ENCODE data around the gene DNMT3A. TPM values are rescaled to one million over a fixed set of nuclear protein-coding genes. Genes with fewer than 3 reads are reported as not detected.

Gene DNMT3A
- total and polyA plus RNA-seq, 2 of the 8 experiments (the other 6 are each of a cell fraction or from before 2014, with no cell fraction given) = 33.6 to 178 TPM

GRCh38 chr2:25238920-25239319, 102.8 kb downstream of the DNMT3A start:
- no peaks in the 10 kb centered on the region for H3K79me2 ChIP-seq (ENCODE audit: control insufficient read depth in 1 of 2, insufficient read depth in 2 of 2, low read length in 2 of 2)
- FAIRE-seq (no peak), DNase-seq (ENCODE audit: low read depth in 1 of 2, low spot score in 2 of 2) (no peak)
- H3K23ac ChIP-seq (ENCODE audit: insufficient read length) = no peak overlapping the region
- no peak overlapping the region for H3K56ac ChIP-seq (replicated peaks; ENCODE audit: insufficient read length, low read depth, low read length)
- H3K27me3 ChIP-seq (replicated peaks in 1 of 4; ENCODE audit: control insufficient read depth in 3 of 4, extremely low read depth in 1 of 4, insufficient read depth in 3 of 4, low read length in 3 of 4) = no peaks in the 10 kb centered on the region
- no peaks in the 10 kb centered on the region for H3K23me2 ChIP-seq (ENCODE audit: low read depth, low read length)
- no peak overlapping the region for H4K91ac ChIP-seq (replicated peaks; ENCODE audit: insufficient read length, low read length)
- H2AFZ ChIP-seq (ENCODE audit: low read length) = no peak overlapping the region
- CTCF ChIA-PET (ENCODE audit: partially characterized antibody) = interaction anchor here (0.5 to 7.0 kb wide), 5 partner anchors 10 to 1151 kb away, joined by 3 to 66 read pairs (median 3); no protein-coding TSS in a partner anchor
- no peak overlapping the region for H2BK120ac ChIP-seq (replicated peaks; ENCODE audit: low read depth, low read length)
- H2BK20ac ChIP-seq (ENCODE audit: low read length) = no peak overlapping the region
- TF ChIP-seq E2F6 (IDR thresholded peaks at IDR 0.05) = no peak
- no peak for TF ChIP-seq SP2 (IDR thresholded peaks at IDR 0.05; ENCODE audit: low read length)
- no peak for TF ChIP-seq SP4 (IDR thresholded peaks at IDR 0.05; ENCODE audit: low read length)
- TF ChIP-seq, protein P1, sequence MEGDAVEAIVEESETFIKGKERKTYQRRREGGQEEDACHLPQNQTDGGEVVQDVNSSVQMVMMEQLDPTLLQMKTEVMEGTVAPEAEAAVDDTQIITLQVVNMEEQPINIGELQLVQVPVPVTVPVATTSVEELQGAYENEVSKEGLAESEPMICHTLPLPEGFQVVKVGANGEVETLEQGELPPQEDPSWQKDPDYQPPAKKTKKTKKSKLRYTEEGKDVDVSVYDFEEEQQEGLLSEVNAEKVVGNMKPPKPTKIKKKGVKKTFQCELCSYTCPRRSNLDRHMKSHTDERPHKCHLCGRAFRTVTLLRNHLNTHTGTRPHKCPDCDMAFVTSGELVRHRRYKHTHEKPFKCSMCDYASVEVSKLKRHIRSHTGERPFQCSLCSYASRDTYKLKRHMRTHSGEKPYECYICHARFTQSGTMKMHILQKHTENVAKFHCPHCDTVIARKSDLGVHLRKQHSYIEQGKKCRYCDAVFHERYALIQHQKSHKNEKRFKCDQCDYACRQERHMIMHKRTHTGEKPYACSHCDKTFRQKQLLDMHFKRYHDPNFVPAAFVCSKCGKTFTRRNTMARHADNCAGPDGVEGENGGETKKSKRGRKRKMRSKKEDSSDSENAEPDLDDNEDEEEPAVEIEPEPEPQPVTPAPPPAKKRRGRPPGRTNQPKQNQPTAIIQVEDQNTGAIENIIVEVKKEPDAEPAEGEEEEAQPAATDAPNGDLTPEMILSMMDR (IDR thresholded peaks at IDR 0.05; ENCODE audit: control extremely low read depth in 1 of 3, insufficient read depth in 1 of 3, low read depth in 1 of 3, low read length in 3 of 3) = no peak
- H3K36me3 ChIP-seq (ENCODE audit: control insufficient read depth in 2 of 4, insufficient read depth in 4 of 4, low read length in 3 of 4) = peaks cover 64 to 90% (median 89%) of the 10 kb centered on the region in 4 experiments
- H3K4me2 ChIP-seq (ENCODE audit: insufficient read depth in 1 of 2, low read depth in 2 of 2, low read length in 2 of 2) = no peak overlapping the region
- no peak overlapping the region for H2BK12ac ChIP-seq (ENCODE audit: low read depth, low read length)
- H3K79me1 ChIP-seq (ENCODE audit: low read depth, low read length) = no peaks in the 10 kb centered on the region
- H3K4me3 ChIP-seq (ENCODE audit: extremely low read depth in 1 of 4, insufficient read depth in 2 of 4, low read depth in 3 of 4, low read length in 4 of 4) = no peak overlapping the region
- H4K20me1 ChIP-seq (replicated peaks in 1 of 2; ENCODE audit: control insufficient read depth in 1 of 2, insufficient read depth in 2 of 2, low read length in 2 of 2) = peaks cover 13 to 22% of the 10 kb centered on the region in 2 experiments
- H3K27ac ChIP-seq (ENCODE audit: low read depth, low read length) = no peak overlapping the region
- H3K4me1 ChIP-seq (replicated peaks in 1 of 4; ENCODE audit: control insufficient read depth in 3 of 4, insufficient read depth in 4 of 4, low read length in 3 of 4) = no peaks in the 10 kb centered on the region; a peak in 1 of 7 replicates
- no peak overlapping the region for H2BK15ac ChIP-seq (ENCODE audit: low read length)
- no peak overlapping the region for H2AK5ac ChIP-seq (ENCODE audit: low read depth, low read length)
- no peak overlapping the region for H4K5ac ChIP-seq (ENCODE audit: insufficient read length, low read depth, low read length)
- H3K14ac ChIP-seq (ENCODE audit: insufficient read length) = no peak overlapping the region
- 93% methylated on average over 9 of the region's 9 CpGs; no CpG with 5 or more reads in 1 of the 2 experiments for WGBS, 2 experiments (ENCODE audit: extremely low coverage in 1 of 2, insufficient coverage in 1 of 2, insufficient read length in 1 of 2, insufficient replicate concordance in 2 of 2, low coverage in 1 of 2, low lambda C conversion rate in 2 of 2, missing lambda C conversion rate in 1 of 2)
- H3K4ac ChIP-seq (replicated peaks; ENCODE audit: insufficient read length, low read depth, low read length) = no peak overlapping the region
- POLR2A ChIA-PET (ENCODE audit: partially characterized antibody) = interaction anchor here (1.1 to 9.5 kb wide), 5 partner anchors 10 to 374 kb away, joined by 3 to 154 read pairs (median 5); no protein-coding TSS in a partner anchor
- H3K9me3 ChIP-seq (ENCODE audit: insufficient read depth in 2 of 2, low read depth in 1 of 2, low read length in 1 of 2) = no peaks in the 10 kb centered on the region
- no peak overlapping the region for H4K8ac ChIP-seq (ENCODE audit: extremely low read depth, insufficient read depth, low read length)
- no peak overlapping the region for H3K18ac ChIP-seq (ENCODE audit: extremely low read depth, low read length)
- no peak overlapping the region for H2BK5ac ChIP-seq (ENCODE audit: low read depth, low read length)
- no peak overlapping the region for H3K9ac ChIP-seq (replicated peaks in 1 of 4; ENCODE audit: extremely low read depth in 1 of 4, low read depth in 3 of 4, low read length in 3 of 4)
